HCT116 (cell line): ENCODE measurements around the gene IL11RA. TPM values are rescaled to one million over a fixed set of nuclear protein-coding genes. Genes with fewer than 3 reads are reported as not detected.

Experiments used
- ATAC-seq: fragments of 200-7000 bp; cut with Tn5 transposase; 2 replicates; pipeline ENCODE4 v1.9.1; 2020; ENCODE audit warnings: mild to moderate bottlenecking, moderate library complexity
- BruUV-seq: library from RNA; stranded (reverse); fragments of 400-500 nt; replicated peaks from 2 replicates; lab custom pipeline; 2021; lab: Mats Ljungman, UMichigan
- CTCF ChIA-PET: fragments of 300-600 bp; sonication (Branson Sonifier 250); formaldehyde crosslinking; loops from one replicate; lab custom pipeline; 2021; ENCODE audit warnings: antibody characterized with exemption; lab: Charles Lee
- POLR2A ChIA-PET: fragments of 300-600, 350-600 bp; sonication (Branson Sonifier 250); formaldehyde crosslinking; loops from one replicate; lab custom pipeline; 2021; ENCODE audit warnings: antibody characterized with exemption; lab: Charles Lee
- RAD21 ChIA-PET, 2 experiments: fragments of 300-600 bp; sonication (Branson Sonifier 250); formaldehyde crosslinking; loops; one replicate each; lab custom pipeline; 2023; ENCODE audit warnings: low total read pairs in 2 of 2; ENCODE audit not compliant: uncharacterized antibody in 2 of 2, unreplicated experiment in 2 of 2, low non-redundant PET in 1 of 2; lab: Charles Lee
- DNase-seq: peaks from one replicate; pipeline ENCODE4 v3.0.0-alpha.2; 2010; ENCODE audit warnings: low read depth, low spot score
- H2AFZ ChIP-seq: fragments of 200-600 bp; shearing (Covaris generic), sonication (generic); 2 replicates; pipeline ENCODE4 v1.6.1; 2017; ENCODE audit warnings: low read depth, mixed run types, mixed read lengths, antibody characterized with exemption, low read length; ENCODE audit not compliant: poor library complexity, severe bottlenecking
- H3K27ac ChIP-seq: 2 replicates; pipeline ENCODE4 v1.5.1; 2012; ENCODE audit warnings: low read depth, low read length
- H3K27me3 ChIP-seq: fragments of 200-600 bp; sonication (generic); 2 replicates; pipeline ENCODE4 v1.6.1; 2016; ENCODE audit warnings: mixed run types, low read length, mixed read lengths; ENCODE audit not compliant: insufficient read depth
- H3K36me3 ChIP-seq, 2 experiments: fragments of 200-500 bp in 1 of 2; fragments of 200-600 bp in 1 of 2; sonication (Bioruptor generic) in 1 of 2; sonication (generic) in 1 of 2; 2 replicates each; pipeline versions ENCODE4 v1.5.1 to v1.6.1; 2014 to 2016; ENCODE audit warnings: low read length in 2 of 2, inconsistent platforms in 1 of 2, mixed read lengths in 1 of 2, mixed run types in 1 of 2; ENCODE audit not compliant: insufficient read depth in 2 of 2, control insufficient read depth in 1 of 2
- H3K4me1 ChIP-seq, 2 experiments: fragments of 200-600 bp in 1 of 2; sonication (generic) in 1 of 2; 2 replicates each; pipeline versions ENCODE4 v1.5.1 to v1.6.1; 2012 to 2017; ENCODE audit warnings: low read length in 2 of 2, inconsistent platforms in 1 of 2, mild to moderate bottlenecking in 1 of 2, mixed read lengths in 1 of 2, mixed run types in 1 of 2, moderate library complexity in 1 of 2; ENCODE audit not compliant: insufficient read depth in 2 of 2, control insufficient read depth in 1 of 2
- H3K4me2 ChIP-seq: fragments of 200-600 bp; sonication (generic); 2 replicates; pipeline ENCODE4 v1.6.1; 2017; ENCODE audit warnings: mixed run types, low read length, mixed read lengths
- H3K4me3 ChIP-seq, 2 experiments: fragments of 200-600 bp in 1 of 2; sonication (generic) in 1 of 2; replicated peaks in 1 of 2; 2 replicates each; pipeline ENCODE4 v1.5.1; 2011 to 2016; ENCODE audit warnings: low read length in 2 of 2, control low read depth in 1 of 2, low read depth in 1 of 2, mild to moderate bottlenecking in 1 of 2, mixed read lengths in 1 of 2, mixed run types in 1 of 2
- H3K79me2 ChIP-seq: fragments of 200-600 bp; sonication (generic); 2 replicates; pipeline ENCODE4 v1.6.1; 2017; ENCODE audit warnings: mild to moderate bottlenecking, mixed run types, low read length, moderate library complexity, mixed read lengths; ENCODE audit not compliant: insufficient read depth
- H3K9ac ChIP-seq: fragments of 200-600 bp; sonication (generic); 2 replicates; pipeline ENCODE4 v1.6.1; 2016; ENCODE audit warnings: low read length, mixed read lengths
- H3K9me2 ChIP-seq: fragments of 200-600 bp; sonication (generic), shearing (Covaris generic); 2 replicates; pipeline ENCODE4 v1.6.1; 2017; ENCODE audit warnings: mixed run types, mild to moderate bottlenecking, moderate library complexity; ENCODE audit not compliant: insufficient read depth
- H3K9me3 ChIP-seq, 2 experiments: fragments of 200-500 bp in 1 of 2; fragments of 200-600 bp in 1 of 2; sonication (Bioruptor generic) in 1 of 2; sonication (generic) in 1 of 2; 2 replicates each; pipeline ENCODE4 v1.6.1; 2014 to 2017; ENCODE audit warnings: low read length in 2 of 2, mixed read lengths in 2 of 2, inconsistent platforms in 1 of 2, low read depth in 1 of 2, mild to moderate bottlenecking in 1 of 2, mixed run types in 1 of 2, moderate library complexity in 1 of 2; ENCODE audit not compliant: control insufficient read depth in 1 of 2, insufficient read depth in 1 of 2
- H4K20me1 ChIP-seq: fragments of 200-600 bp; sonication (generic), shearing (Covaris generic); 2 replicates; pipeline ENCODE4 v1.6.1; 2017; ENCODE audit warnings: mixed run types, mild to moderate bottlenecking, moderate library complexity; ENCODE audit not compliant: insufficient read depth
- CEBPB ChIP-seq: IDR thresholded peaks from 2 replicates; pipeline ENCODE4 v1.6.1; 2012; ENCODE audit warnings: low read depth
- EGR1 ChIP-seq: IDR thresholded peaks from 2 replicates; pipeline ENCODE4 v1.6.1; 2012; ENCODE audit warnings: low read depth
- ELF1 ChIP-seq: IDR thresholded peaks from 2 replicates; pipeline ENCODE4 v1.6.1; 2012; ENCODE audit warnings: low read depth, borderline replicate concordance
- EZH2 ChIP-seq: fragments of 200-600 bp; sonication (generic); IDR thresholded peaks from 2 replicates; pipeline ENCODE4 v1.6.1; 2017; ENCODE audit warnings: antibody characterized with exemption, mixed run types
- EZH2phosphoT487 ChIP-seq: fragments of 200-600 bp; IDR thresholded peaks from 2 replicates; pipeline ENCODE4 v1.6.1; 2018; ENCODE audit warnings: antibody characterized with exemption, borderline replicate concordance
- POLR2A ChIP-seq: IDR thresholded peaks from 2 replicates; pipeline ENCODE4 v1.7.0; 2011; ENCODE audit warnings: borderline replicate concordance; ENCODE audit not compliant: insufficient read depth, insufficient read length; ENCODE audit errors: extremely low read depth
- RAD21 ChIP-seq: IDR thresholded peaks from 2 replicates; pipeline ENCODE4 v1.6.1; 2012; ENCODE audit warnings: low read depth, mild to moderate bottlenecking
- SP1 ChIP-seq: IDR thresholded peaks from 2 replicates; pipeline ENCODE4 v1.6.1; 2012; ENCODE audit warnings: low read depth
- TCF7L2 ChIP-seq: IDR thresholded peaks from 2 replicates; pipeline ENCODE4 v1.7.0; 2011; ENCODE audit warnings: borderline replicate concordance, inconsistent platforms; ENCODE audit not compliant: insufficient read depth, insufficient read length; ENCODE audit errors: extremely low read depth
- intact Hi-C: fragments of 100-400 bp; cut with micrococcal nuclease; formaldehyde crosslinking; loops from 2 replicates; pipeline ENCODE4 v1.10.0; 2022
- total RNA-seq: library from RNA; stranded (reverse); gene quantifications from one replicate; pipeline ENCODE4 v1.2.1, GENCODE V29; 2021; ENCODE audit not compliant: unreplicated experiment
- TF ChIP-seq, protein P1 (sequence below): IDR thresholded peaks from 2 replicates; pipeline ENCODE4 v1.6.1; 2012
- TF ChIP-seq, protein P2 (sequence below), 3 experiments: fragments of 200-600 bp in 1 of 3; sonication (generic) in 1 of 3; IDR thresholded peaks in 2 of 3; conservative IDR thresholded peaks in 1 of 3; 2 replicates each; pipeline ENCODE4 v1.5.1; 2012 to 2017; ENCODE audit warnings: low read depth in 2 of 3, low read length in 2 of 3, antibody characterized with exemption in 1 of 3, borderline replicate concordance in 1 of 3, control low read depth in 1 of 3, mild to moderate bottlenecking in 1 of 3, mixed read lengths in 1 of 3, mixed run types in 1 of 3, moderate library complexity in 1 of 3; ENCODE audit not compliant: insufficient read depth in 1 of 3
- TF ChIP-seq, protein P3 (sequence below): IDR thresholded peaks from 2 replicates; pipeline ENCODE4 v1.6.1; 2012; ENCODE audit warnings: low read depth
- TF ChIP-seq, protein P4 (sequence below): IDR thresholded peaks from 2 replicates; pipeline ENCODE4 v1.6.1; 2011; ENCODE audit warnings: mild to moderate bottlenecking, low read length, moderate library complexity; ENCODE audit not compliant: insufficient replicate concordance; ENCODE audit errors: extremely low read depth

IL11RA gene
- total RNA-seq, 1 experiment from 2014 or later, result 10.6 TPM

DNA sequence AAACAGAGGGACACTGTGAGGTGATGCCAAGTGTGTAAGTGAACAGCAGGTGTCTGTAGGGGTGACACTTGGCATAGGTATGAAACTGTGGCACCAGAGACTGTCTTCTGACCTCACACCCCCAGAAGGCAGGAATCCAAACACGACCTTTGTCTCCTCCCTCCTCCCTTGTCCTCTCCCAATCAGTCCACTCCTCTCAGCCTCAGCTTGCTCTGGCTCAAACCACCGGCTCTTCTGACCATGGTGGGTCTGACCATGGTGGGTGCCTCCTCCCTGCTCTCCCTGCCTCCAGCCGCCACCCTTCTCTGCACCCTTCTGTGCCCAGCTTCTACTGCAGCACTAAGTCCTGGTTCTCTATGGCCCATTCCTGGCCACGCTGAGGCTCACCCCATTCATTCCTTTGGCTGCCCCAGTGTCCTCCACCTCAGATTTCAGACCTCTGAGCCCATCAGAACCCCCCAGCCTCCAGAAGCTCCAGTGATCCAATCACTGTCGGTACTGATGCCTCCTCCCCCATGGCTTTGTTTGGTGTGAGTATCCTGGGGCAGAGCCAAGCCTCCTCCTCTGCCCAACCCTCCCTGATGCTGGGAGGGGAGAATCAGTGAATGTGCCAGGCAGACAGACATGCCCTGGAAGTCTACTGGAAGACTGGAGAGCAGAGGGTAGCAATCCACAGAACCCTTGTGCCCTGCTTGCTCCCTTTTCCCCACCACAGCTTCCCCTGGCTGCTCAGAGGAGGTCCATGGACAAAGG lies 21.4 kb upstream of the IL11RA start:
- intact Hi-C loops, result no loop called here
- no peak for ATAC-seq
- no peak overlapping the region for H3K4me3 ChIP-seq
- DNase-seq, result no peak
- CTCF ChIA-PET, result interaction anchor here (1.9 kb wide), 1 partner anchor 10 kb away, joined by 4 read pairs; the partner anchor contains the start of gene DCTN3
- no peak overlapping the region for H3K27ac ChIP-seq
- H3K4me1 ChIP-seq, result peaks cover 8 to 38% of the 10 kb centered on the region in 2 experiments
- no peaks in the 10 kb centered on the region for H3K9me3 ChIP-seq
- POLR2A ChIA-PET, result interaction anchor here (1.5 kb wide), 1 partner anchor 10 kb away, joined by 3 read pairs; the partner anchor contains the start of gene DCTN3
- peaks cover 7% of the 10 kb centered on the region for H3K79me2 ChIP-seq
- H2AFZ ChIP-seq, result no peak overlapping the region
- BruUV-seq, result no TSS peak
- RAD21 ChIA-PET, result no interaction called here
- H3K27me3 ChIP-seq, result peaks cover 8% of the 10 kb centered on the region; the same call in 1 of the 2 replicates
- H3K36me3 ChIP-seq, result peaks cover 0 to 9% of the 10 kb centered on the region in 2 experiments; a peak in 2 of 4 replicates
- no peaks in the 10 kb centered on the region for H3K9me2 ChIP-seq
- H3K4me2 ChIP-seq, result no peak overlapping the region
- H3K9ac ChIP-seq, result no peak overlapping the region
- TF ChIP-seq, protein P1, sequence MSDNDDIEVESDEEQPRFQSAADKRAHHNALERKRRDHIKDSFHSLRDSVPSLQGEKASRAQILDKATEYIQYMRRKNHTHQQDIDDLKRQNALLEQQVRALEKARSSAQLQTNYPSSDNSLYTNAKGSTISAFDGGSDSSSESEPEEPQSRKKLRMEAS, result no peak
- TF ChIP-seq EGR1 (no peak), EZH2phosphoT487 (no peak), SP1 (no peak), ELF1 (no peak), POLR2A (no peak), EZH2 (no peak), CEBPB (no peak), TCF7L2 (no peak), RAD21 (no peak)
- TF ChIP-seq, protein P2, sequence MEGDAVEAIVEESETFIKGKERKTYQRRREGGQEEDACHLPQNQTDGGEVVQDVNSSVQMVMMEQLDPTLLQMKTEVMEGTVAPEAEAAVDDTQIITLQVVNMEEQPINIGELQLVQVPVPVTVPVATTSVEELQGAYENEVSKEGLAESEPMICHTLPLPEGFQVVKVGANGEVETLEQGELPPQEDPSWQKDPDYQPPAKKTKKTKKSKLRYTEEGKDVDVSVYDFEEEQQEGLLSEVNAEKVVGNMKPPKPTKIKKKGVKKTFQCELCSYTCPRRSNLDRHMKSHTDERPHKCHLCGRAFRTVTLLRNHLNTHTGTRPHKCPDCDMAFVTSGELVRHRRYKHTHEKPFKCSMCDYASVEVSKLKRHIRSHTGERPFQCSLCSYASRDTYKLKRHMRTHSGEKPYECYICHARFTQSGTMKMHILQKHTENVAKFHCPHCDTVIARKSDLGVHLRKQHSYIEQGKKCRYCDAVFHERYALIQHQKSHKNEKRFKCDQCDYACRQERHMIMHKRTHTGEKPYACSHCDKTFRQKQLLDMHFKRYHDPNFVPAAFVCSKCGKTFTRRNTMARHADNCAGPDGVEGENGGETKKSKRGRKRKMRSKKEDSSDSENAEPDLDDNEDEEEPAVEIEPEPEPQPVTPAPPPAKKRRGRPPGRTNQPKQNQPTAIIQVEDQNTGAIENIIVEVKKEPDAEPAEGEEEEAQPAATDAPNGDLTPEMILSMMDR (IDR thresholded peaks at IDR 0.05 in 2 of 3, conservative IDR thresholded peaks at IDR 0.05 in 1 of 3; ENCODE audit: borderline replicate concordance in 1 of 3, insufficient read depth in 1 of 3, low read depth in 2 of 3, low read length in 2 of 3), result no peak
- TF ChIP-seq, protein P3, sequence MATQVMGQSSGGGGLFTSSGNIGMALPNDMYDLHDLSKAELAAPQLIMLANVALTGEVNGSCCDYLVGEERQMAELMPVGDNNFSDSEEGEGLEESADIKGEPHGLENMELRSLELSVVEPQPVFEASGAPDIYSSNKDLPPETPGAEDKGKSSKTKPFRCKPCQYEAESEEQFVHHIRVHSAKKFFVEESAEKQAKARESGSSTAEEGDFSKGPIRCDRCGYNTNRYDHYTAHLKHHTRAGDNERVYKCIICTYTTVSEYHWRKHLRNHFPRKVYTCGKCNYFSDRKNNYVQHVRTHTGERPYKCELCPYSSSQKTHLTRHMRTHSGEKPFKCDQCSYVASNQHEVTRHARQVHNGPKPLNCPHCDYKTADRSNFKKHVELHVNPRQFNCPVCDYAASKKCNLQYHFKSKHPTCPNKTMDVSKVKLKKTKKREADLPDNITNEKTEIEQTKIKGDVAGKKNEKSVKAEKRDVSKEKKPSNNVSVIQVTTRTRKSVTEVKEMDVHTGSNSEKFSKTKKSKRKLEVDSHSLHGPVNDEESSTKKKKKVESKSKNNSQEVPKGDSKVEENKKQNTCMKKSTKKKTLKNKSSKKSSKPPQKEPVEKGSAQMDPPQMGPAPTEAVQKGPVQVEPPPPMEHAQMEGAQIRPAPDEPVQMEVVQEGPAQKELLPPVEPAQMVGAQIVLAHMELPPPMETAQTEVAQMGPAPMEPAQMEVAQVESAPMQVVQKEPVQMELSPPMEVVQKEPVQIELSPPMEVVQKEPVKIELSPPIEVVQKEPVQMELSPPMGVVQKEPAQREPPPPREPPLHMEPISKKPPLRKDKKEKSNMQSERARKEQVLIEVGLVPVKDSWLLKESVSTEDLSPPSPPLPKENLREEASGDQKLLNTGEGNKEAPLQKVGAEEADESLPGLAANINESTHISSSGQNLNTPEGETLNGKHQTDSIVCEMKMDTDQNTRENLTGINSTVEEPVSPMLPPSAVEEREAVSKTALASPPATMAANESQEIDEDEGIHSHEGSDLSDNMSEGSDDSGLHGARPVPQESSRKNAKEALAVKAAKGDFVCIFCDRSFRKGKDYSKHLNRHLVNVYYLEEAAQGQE, result no peak
- TF ChIP-seq, protein P4, sequence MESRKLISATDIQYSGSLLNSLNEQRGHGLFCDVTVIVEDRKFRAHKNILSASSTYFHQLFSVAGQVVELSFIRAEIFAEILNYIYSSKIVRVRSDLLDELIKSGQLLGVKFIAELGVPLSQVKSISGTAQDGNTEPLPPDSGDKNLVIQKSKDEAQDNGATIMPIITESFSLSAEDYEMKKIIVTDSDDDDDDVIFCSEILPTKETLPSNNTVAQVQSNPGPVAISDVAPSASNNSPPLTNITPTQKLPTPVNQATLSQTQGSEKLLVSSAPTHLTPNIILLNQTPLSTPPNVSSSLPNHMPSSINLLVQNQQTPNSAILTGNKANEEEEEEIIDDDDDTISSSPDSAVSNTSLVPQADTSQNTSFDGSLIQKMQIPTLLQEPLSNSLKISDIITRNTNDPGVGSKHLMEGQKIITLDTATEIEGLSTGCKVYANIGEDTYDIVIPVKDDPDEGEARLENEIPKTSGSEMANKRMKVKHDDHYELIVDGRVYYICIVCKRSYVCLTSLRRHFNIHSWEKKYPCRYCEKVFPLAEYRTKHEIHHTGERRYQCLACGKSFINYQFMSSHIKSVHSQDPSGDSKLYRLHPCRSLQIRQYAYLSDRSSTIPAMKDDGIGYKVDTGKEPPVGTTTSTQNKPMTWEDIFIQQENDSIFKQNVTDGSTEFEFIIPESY, result no peak
- TF ChIP-seq, all 23 proteins: peak for 0
- H4K20me1 ChIP-seq, result no peaks in the 10 kb centered on the region
